ENCODE results near the gene ADAMTS16.
A peak's percentile ranks its signal among the peaks of the same experiment; 100 is the strongest.

ADAMTS16 gene

GRCh38 chr5:5183189-5183699, 43.1 kb downstream of the ADAMTS16 start:
- H2AFZ ChIP-seq (ENCODE audit: insufficient read depth, low read length, poor library complexity) = no peak overlapping the region
- H3K79me2 ChIP-seq (ENCODE audit: control insufficient read depth, insufficient read depth, low read length, poor library complexity) = no peaks in the 10 kb centered on the region
- no peak overlapping the region for H4K12ac ChIP-seq (ENCODE audit: low read depth, low read length)
- no peak overlapping the region for H3K14ac ChIP-seq (ENCODE audit: low read length)
- H2BK120ac ChIP-seq (ENCODE audit: insufficient read depth, low read length, poor library complexity) = no peak overlapping the region
- H3K4me3 ChIP-seq (ENCODE audit: low read depth, low read length) = no peak overlapping the region
- no peak overlapping the region for H3K18ac ChIP-seq (ENCODE audit: low read length)
- H2BK12ac ChIP-seq (ENCODE audit: low read length) = no peak overlapping the region
- WGBS (ENCODE audit: extremely low coverage, insufficient coverage, insufficient read length) = no CpG with 5 or more reads among the region's 16 CpGs
- no peak overlapping the region for H2BK5ac ChIP-seq (ENCODE audit: low read depth, low read length, poor library complexity)
- H3K4me1 ChIP-seq (ENCODE audit: control insufficient read depth in 1 of 2, insufficient read depth in 2 of 2, low read length in 2 of 2) = peaks cover 2 to 8% of the 10 kb centered on the region in 2 experiments
- no peak overlapping the region for H3K4ac ChIP-seq (ENCODE audit: low read depth, low read length)
- H3K9ac ChIP-seq (ENCODE audit: low read length) = no peak overlapping the region
- no peak for DNase-seq
- no peaks in the 10 kb centered on the region for H3K79me1 ChIP-seq (ENCODE audit: low read length)
- H4K8ac ChIP-seq (ENCODE audit: low read depth, low read length) = no peak overlapping the region
- no peaks in the 10 kb centered on the region for H3K9me3 ChIP-seq (ENCODE audit: insufficient read depth, low read depth, low read length)
- H3K36me3 ChIP-seq (ENCODE audit: control insufficient read depth in 1 of 2, insufficient read depth in 2 of 2, low read length in 2 of 2) = no peaks in the 10 kb centered on the region
- no peak overlapping the region for H3K23ac ChIP-seq (ENCODE audit: low read length)
- no peak overlapping the region for H2AK5ac ChIP-seq (ENCODE audit: low read length)
- H4K91ac ChIP-seq (ENCODE audit: low read depth, low read length) = no peak overlapping the region
- H3K4me2 ChIP-seq (ENCODE audit: low read length) = no peak overlapping the region
- H3K27me3 ChIP-seq (ENCODE audit: insufficient read depth, low read length) = no peaks in the 10 kb centered on the region
- H3K27ac ChIP-seq (ENCODE audit: low read depth, low read length) = no peak overlapping the region

- H3K9ac ChIP-seq (ENCODE audit: low read length) = no peak overlapping the region
- H3K79me1 ChIP-seq (ENCODE audit: low read length) = no peaks in the 10 kb centered on the region
- no CpG with 5 or more reads among the region's 10 CpGs for WGBS (ENCODE audit: extremely low coverage, insufficient coverage, insufficient read length)
These were observed 43.8 kb downstream of the ADAMTS16 start for GRCh38 chr5:5183933-5184332.

GRCh38 chr5:5188376-5189050, 48.4 kb downstream of the ADAMTS16 start:
- H2BK12ac ChIP-seq (ENCODE audit: low read length) = peak overlapping the region; percentile 27
- H3K4me3 ChIP-seq (ENCODE audit: low read depth, low read length) = no peak overlapping the region
- no peak overlapping the region for H2BK120ac ChIP-seq (ENCODE audit: insufficient read depth, low read length, poor library complexity)
- H4K8ac ChIP-seq (ENCODE audit: low read depth, low read length) = no peak overlapping the region
- no peak overlapping the region for H3K4me2 ChIP-seq (ENCODE audit: low read length)
- H4K91ac ChIP-seq (ENCODE audit: low read depth, low read length) = no peak overlapping the region
- no peak overlapping the region for H3K14ac ChIP-seq (ENCODE audit: low read length)
- DNase-seq = no peak
- H3K4me1 ChIP-seq (ENCODE audit: control insufficient read depth in 1 of 2, insufficient read depth in 2 of 2, low read length in 2 of 2) = peaks cover 10 to 26% of the 10 kb centered on the region in 2 experiments
- no peaks in the 10 kb centered on the region for H3K79me2 ChIP-seq (ENCODE audit: control insufficient read depth, insufficient read depth, low read length, poor library complexity)
- H3K27ac ChIP-seq (ENCODE audit: low read depth, low read length) = no peak overlapping the region
- peaks cover 10% of the 10 kb centered on the region for H3K79me1 ChIP-seq (ENCODE audit: low read length)
- H3K4ac ChIP-seq (ENCODE audit: low read depth, low read length) = no peak overlapping the region
- H3K9ac ChIP-seq (ENCODE audit: low read length) = no peak overlapping the region
- H2AFZ ChIP-seq (ENCODE audit: insufficient read depth, low read length, poor library complexity) = no peak overlapping the region
- no peak overlapping the region for H4K12ac ChIP-seq (ENCODE audit: low read depth, low read length)
- H2AK5ac ChIP-seq (ENCODE audit: low read length) = no peak overlapping the region
- no peak overlapping the region for H3K18ac ChIP-seq (ENCODE audit: low read length)
- no peaks in the 10 kb centered on the region for H3K36me3 ChIP-seq (ENCODE audit: control insufficient read depth in 1 of 2, insufficient read depth in 2 of 2, low read length in 2 of 2)
- H3K23ac ChIP-seq (ENCODE audit: low read length) = no peak overlapping the region
- WGBS (ENCODE audit: extremely low coverage, insufficient coverage, insufficient read length) = no CpG with 5 or more reads among the region's 11 CpGs
- H2BK5ac ChIP-seq (ENCODE audit: low read depth, low read length, poor library complexity) = no peak overlapping the region
- no peaks in the 10 kb centered on the region for H3K9me3 ChIP-seq (ENCODE audit: insufficient read depth, low read depth, low read length)
- no peaks in the 10 kb centered on the region for H3K27me3 ChIP-seq (ENCODE audit: insufficient read depth, low read length)

More at GRCh38 chr5:5183933-5184332, 43.8 kb downstream of the ADAMTS16 start:
- Histone ChIP-seq H3K4ac (ENCODE audit: low read depth, low read length) (no peak overlapping the region), H3K14ac (ENCODE audit: low read length) (no peak overlapping the region), H4K8ac (ENCODE audit: low read depth, low read length) (no peak overlapping the region), H4K91ac (ENCODE audit: low read depth, low read length) (no peak overlapping the region), H3K9me3 (ENCODE audit: insufficient read depth, low read depth, low read length) (no peaks in the 10 kb centered on the region), H3K4me1 (ENCODE audit: control insufficient read depth in 1 of 2, insufficient read depth in 2 of 2, low read length in 2 of 2) (peaks cover 2 to 10% of the 10 kb centered on the region in 2 experiments), H4K12ac (ENCODE audit: low read depth, low read length) (no peak overlapping the region), H2BK120ac (ENCODE audit: insufficient read depth, low read length, poor library complexity) (no peak overlapping the region), H3K27ac (ENCODE audit: low read depth, low read length) (no peak overlapping the region), H2BK5ac (ENCODE audit: low read depth, low read length, poor library complexity) (no peak overlapping the region), H3K4me2 (ENCODE audit: low read length) (no peak overlapping the region), H2AK5ac (ENCODE audit: low read length) (no peak overlapping the region), H2BK12ac (ENCODE audit: low read length) (no peak overlapping the region), H3K23ac (ENCODE audit: low read length) (no peak overlapping the region), H3K79me2 (ENCODE audit: control insufficient read depth, insufficient read depth, low read length, poor library complexity) (no peaks in the 10 kb centered on the region), H3K36me3 (ENCODE audit: control insufficient read depth in 1 of 2, insufficient read depth in 2 of 2, low read length in 2 of 2) (no peaks in the 10 kb centered on the region), H3K18ac (ENCODE audit: low read length) (no peak overlapping the region), H3K4me3 (ENCODE audit: low read depth, low read length) (no peak overlapping the region), H2AFZ (ENCODE audit: insufficient read depth, low read length, poor library complexity) (no peak overlapping the region), H3K27me3 (ENCODE audit: insufficient read depth, low read length) (no peaks in the 10 kb centered on the region)
- no peak for DNase-seq

DNA sequence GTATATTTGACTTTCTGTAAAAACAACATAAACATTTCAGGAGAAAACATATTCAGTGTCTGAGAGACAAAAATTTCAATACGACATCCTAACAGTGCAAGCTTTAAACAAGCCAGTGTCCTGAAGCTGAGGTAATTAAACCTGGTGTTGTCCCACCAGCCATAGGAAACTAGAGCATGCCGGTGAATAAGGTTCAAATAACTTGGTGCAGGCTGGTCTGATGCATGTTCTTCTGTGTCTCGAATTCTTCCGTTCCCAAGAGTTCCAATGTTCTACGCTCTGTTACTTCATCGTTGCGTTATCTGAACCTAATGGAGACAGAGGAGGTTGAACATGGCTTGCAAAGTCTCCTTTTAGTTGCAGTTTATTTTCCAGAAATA, 48.9 kb downstream of the ADAMTS16 start:
- WGBS (ENCODE audit: extremely low coverage, insufficient coverage, insufficient read length) = no CpG with 5 or more reads among the region's 7 CpGs

More for the DNA sequence above, 48.9 kb downstream of the ADAMTS16 start:
- no peak overlapping the region for H3K4me2 ChIP-seq (ENCODE audit: low read length)
- H3K9me3 ChIP-seq (ENCODE audit: insufficient read depth, low read depth, low read length) = no peaks in the 10 kb centered on the region
- H4K91ac ChIP-seq (ENCODE audit: low read depth, low read length) = no peak overlapping the region
- no peak overlapping the region for H3K4ac ChIP-seq (ENCODE audit: low read depth, low read length)
- H3K18ac ChIP-seq (ENCODE audit: low read length) = no peak overlapping the region
- peaks cover 9 to 25% of the 10 kb centered on the region in 2 experiments for H3K4me1 ChIP-seq (ENCODE audit: control insufficient read depth in 1 of 2, insufficient read depth in 2 of 2, low read length in 2 of 2)
- no peaks in the 10 kb centered on the region for H3K36me3 ChIP-seq (ENCODE audit: control insufficient read depth in 1 of 2, insufficient read depth in 2 of 2, low read length in 2 of 2)
- H4K12ac ChIP-seq (ENCODE audit: low read depth, low read length) = no peak overlapping the region
- no peak overlapping the region for H4K8ac ChIP-seq (ENCODE audit: low read depth, low read length)
- no peak overlapping the region for H3K14ac ChIP-seq (ENCODE audit: low read length)
- no peak overlapping the region for H3K23ac ChIP-seq (ENCODE audit: low read length)
- H3K27me3 ChIP-seq (ENCODE audit: insufficient read depth, low read length) = no peaks in the 10 kb centered on the region
- no peak overlapping the region for H3K9ac ChIP-seq (ENCODE audit: low read length)
- H2BK12ac ChIP-seq (ENCODE audit: low read length) = no peak overlapping the region
- peak overlapping the region; percentile 49 for H2BK120ac ChIP-seq (ENCODE audit: insufficient read depth, low read length, poor library complexity)
- no peak overlapping the region for H2AK5ac ChIP-seq (ENCODE audit: low read length)
- no peak overlapping the region for H3K27ac ChIP-seq (ENCODE audit: low read depth, low read length)
- no peak overlapping the region for H2AFZ ChIP-seq (ENCODE audit: insufficient read depth, low read length, poor library complexity)
- peaks cover 10% of the 10 kb centered on the region for H3K79me1 ChIP-seq (ENCODE audit: low read length)
- no peak overlapping the region for H3K4me3 ChIP-seq (ENCODE audit: low read depth, low read length)
- no peak overlapping the region for H2BK5ac ChIP-seq (ENCODE audit: low read depth, low read length, poor library complexity)
- DNase-seq = no peak
- H3K79me2 ChIP-seq (ENCODE audit: control insufficient read depth, insufficient read depth, low read length, poor library complexity) = no peaks in the 10 kb centered on the region

All from trophoblast cell (in vitro differentiated cells and primary cell).